Ascending aorta (tissue), 2 donors: Measurements from ENCODE around the gene F2R. TPM values are rescaled to one million over a fixed set of nuclear protein-coding genes. Genes with fewer than 3 reads are reported as not detected.

Experiments
- DNase-seq, 2 donors: peaks; one replicate each; pipeline ENCODE4 v3.0.0-alpha.2; 2019; ENCODE audit warnings: low spot score in 2 of 2
- H3K27ac ChIP-seq, 2 donors: fragments of 200-600 bp; sonication (generic); one replicate each; pipeline ENCODE4 v1.5.1; 2016 to 2017; ENCODE audit warnings: mild to moderate bottlenecking in 1 of 2
- H3K27me3 ChIP-seq: fragments of 200-600 bp; sonication (generic); one replicate; pipeline ENCODE4 v1.5.1; 2017
- H3K36me3 ChIP-seq, 2 donors: fragments of 200-600 bp; sonication (generic); one replicate each; pipeline ENCODE4 v1.5.1; 2016
- H3K4me1 ChIP-seq, 2 donors: fragments of 200-600 bp; sonication (generic); one replicate each; pipeline ENCODE4 v1.5.1; 2016 to 2017; ENCODE audit warnings: mild to moderate bottlenecking in 1 of 2
- H3K4me3 ChIP-seq, 2 donors: fragments of 200-600 bp; sonication (generic); one replicate each; pipeline ENCODE4 v1.5.1; 2016 to 2017; ENCODE audit warnings: mild to moderate bottlenecking in 1 of 2
- H3K9me3 ChIP-seq, 2 donors: fragments of 200-600 bp; sonication (generic); one replicate each; pipeline ENCODE4 v1.5.1; 2016
- intact Hi-C: fragments of 100-400 bp; cut with DNase I; formaldehyde crosslinking; loops from one replicate; pipeline ENCODE4 v1.15.1; 2023
- total RNA-seq: library from RNA; depleted of rRNA; stranded (reverse); fragments of >200 nt; gene quantifications from one replicate; pipeline ENCODE4 v1.1.0, GENCODE V29; 2016
- TF ChIP-seq, protein P1 (sequence below), 3 experiments: fragments of 200-600 bp in 2 of 3; fragments of 450-650 bp in 1 of 3; sonication (generic) in 2 of 3; IDR thresholded peaks; one replicate each; pipeline ENCODE4 v1.5.1; 2016 to 2019; ENCODE audit warnings: antibody characterized with exemption in 3 of 3, mild to moderate bottlenecking in 1 of 3, moderate library complexity in 1 of 3

Gene F2R
- total RNA-seq, 1 donor from 2014 or later: 131 TPM

DNA sequence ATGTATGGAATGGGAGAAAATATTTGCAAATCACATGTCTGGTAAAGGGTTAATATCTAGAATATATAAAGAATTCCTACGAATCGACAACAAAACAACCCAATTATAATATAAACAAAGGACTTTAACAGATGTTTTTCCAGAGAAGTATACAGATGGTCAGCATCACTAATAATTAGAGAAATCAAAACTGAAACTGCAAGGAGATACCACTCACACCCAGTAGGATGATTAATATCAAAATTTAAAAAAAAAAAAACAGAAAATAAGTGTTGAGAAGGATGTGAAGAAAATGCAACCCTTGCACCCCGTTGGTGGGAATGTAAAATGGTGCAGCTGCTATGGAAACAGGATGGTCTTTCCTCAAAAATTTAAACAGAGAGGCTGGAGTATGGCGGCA is 34.6 kb upstream of the F2R start:
- H3K36me3 ChIP-seq: no peaks in the 10 kb centered on the region
- DNase-seq: no peak
- H3K4me1 ChIP-seq: no peaks in the 10 kb centered on the region
- intact Hi-C loops: no loop called here
- no peak overlapping the region for H3K27ac ChIP-seq
- TF ChIP-seq, protein P1, sequence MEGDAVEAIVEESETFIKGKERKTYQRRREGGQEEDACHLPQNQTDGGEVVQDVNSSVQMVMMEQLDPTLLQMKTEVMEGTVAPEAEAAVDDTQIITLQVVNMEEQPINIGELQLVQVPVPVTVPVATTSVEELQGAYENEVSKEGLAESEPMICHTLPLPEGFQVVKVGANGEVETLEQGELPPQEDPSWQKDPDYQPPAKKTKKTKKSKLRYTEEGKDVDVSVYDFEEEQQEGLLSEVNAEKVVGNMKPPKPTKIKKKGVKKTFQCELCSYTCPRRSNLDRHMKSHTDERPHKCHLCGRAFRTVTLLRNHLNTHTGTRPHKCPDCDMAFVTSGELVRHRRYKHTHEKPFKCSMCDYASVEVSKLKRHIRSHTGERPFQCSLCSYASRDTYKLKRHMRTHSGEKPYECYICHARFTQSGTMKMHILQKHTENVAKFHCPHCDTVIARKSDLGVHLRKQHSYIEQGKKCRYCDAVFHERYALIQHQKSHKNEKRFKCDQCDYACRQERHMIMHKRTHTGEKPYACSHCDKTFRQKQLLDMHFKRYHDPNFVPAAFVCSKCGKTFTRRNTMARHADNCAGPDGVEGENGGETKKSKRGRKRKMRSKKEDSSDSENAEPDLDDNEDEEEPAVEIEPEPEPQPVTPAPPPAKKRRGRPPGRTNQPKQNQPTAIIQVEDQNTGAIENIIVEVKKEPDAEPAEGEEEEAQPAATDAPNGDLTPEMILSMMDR (IDR thresholded peaks at IDR 0.05): no peak
- H3K27me3 ChIP-seq: no peaks in the 10 kb centered on the region
- no peak overlapping the region for H3K4me3 ChIP-seq
- no peaks in the 10 kb centered on the region for H3K9me3 ChIP-seq

DNA sequence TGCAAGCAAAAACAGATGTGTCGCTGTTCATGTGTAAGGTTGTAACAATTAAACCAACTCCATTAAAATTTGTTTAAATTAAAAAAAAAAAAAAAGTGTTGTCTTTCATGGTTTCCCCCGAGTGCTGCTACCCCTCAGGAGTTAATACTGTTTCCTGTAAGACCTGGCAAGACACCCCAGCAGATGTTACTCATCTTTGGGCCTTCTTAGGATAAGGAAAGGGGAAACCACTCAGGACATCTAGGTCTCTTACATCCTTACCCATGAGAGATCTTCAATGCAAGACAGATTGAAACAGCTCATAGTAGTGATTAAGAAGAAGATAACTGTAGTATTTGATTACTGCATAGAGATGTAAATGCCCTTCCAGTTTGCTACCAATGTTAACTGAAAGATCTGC is 33.5 kb upstream of the F2R start:
- DNase-seq: no peak
- Histone ChIP-seq H3K27ac (no peak overlapping the region), H3K4me1 (no peaks in the 10 kb centered on the region), H3K4me3 (no peak overlapping the region), H3K9me3 (no peaks in the 10 kb centered on the region), H3K27me3 (no peaks in the 10 kb centered on the region), H3K36me3 (no peaks in the 10 kb centered on the region)
- TF ChIP-seq, protein P1 (IDR thresholded peaks at IDR 0.05): no peak
- intact Hi-C loops: no loop called here

DNA sequence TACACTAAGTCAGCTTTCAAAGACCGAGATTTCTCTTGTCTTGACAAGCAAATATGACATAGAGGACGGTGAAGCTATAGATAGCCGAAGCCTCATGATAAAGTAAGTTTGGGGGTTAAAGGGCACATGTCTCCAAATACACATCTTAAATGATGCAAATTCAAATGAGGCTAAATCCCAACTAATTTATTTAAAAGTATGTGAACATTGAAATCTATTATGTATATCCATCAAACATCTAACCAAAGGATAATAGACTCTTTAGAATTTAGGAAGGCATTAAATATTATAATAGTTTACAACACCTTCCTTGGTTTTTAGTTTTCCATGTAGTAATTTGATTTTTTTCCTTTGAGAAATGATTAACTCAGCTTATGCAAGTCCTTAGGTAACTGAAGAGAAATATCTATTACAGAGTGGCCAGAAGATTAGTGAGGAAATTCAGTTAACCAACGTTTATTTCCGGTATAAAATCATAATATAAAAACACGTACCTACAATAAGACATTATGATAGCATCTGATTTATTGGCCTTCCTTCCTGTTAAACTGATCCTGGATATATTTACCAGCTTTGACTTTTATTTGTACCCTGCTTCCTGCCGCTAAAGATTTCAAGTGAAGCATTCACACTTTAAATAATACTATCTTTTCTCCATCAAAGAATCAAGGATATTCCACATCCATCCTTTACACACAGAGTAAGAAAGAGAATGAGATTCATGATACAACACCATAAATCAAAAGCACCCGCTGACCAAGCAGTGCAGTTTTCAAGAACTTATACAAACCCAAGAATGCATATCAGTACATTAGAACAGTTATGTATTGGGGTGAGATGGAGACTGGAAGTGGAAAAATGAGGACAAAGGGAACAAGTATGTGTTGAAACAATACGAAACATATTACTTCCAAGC is 31.9 kb upstream of the F2R start:
- intact Hi-C loops: no loop called here
- DNase-seq: no peak

DNA sequence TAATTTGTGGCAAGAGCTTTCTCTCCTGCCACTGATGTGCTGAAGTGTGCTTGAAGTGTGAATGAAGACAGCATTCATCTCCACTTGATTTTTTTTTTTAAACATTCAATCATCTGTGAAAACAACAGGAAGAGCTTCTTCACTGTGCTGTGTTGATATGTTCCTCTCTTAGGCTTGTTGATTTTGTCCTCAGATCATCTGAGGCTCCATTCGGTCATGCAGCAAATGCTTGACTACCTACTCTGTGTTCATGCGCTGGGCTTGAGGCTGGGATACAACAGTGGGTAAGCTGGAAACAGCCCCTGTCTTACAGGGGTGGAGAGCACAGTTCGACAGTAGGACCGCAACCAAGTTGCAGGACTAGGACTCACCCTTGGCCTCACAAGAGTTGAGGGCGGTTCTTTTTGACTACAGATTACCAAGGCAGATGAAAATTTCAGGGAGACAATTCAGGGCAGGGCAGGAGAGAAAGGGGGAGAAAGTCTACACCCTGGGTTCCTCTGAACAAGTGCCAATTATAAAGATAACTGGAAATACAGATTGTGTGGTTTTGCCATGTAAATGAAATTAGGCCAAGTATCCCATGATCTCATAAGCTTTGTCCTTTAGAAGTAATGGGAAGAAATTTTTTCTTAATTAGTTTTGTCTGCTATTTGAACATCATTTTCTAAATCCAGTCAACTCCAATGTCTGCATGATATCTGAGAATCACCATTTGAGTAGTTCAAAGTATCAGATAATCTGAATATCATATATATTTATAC is 31.0 kb upstream of the F2R start:
- TF ChIP-seq, protein P1 (IDR thresholded peaks at IDR 0.05): no peak
- Histone ChIP-seq H3K4me1 (peaks cover 0 to 4% of the 10 kb centered on the region in 2 donors), H3K4me3 (no peak overlapping the region), H3K9me3 (no peaks in the 10 kb centered on the region), H3K27ac (no peak overlapping the region), H3K36me3 (no peaks in the 10 kb centered on the region), H3K27me3 (no peaks in the 10 kb centered on the region)
- intact Hi-C loops: no loop called here
- no peak for DNase-seq

More for the DNA sequence above, 31.9 kb upstream of the F2R start:
- no peaks in the 10 kb centered on the region for H3K36me3 ChIP-seq
- H3K27ac ChIP-seq: no peak overlapping the region
- TF ChIP-seq, protein P1 (IDR thresholded peaks at IDR 0.05): no peak
- H3K4me1 ChIP-seq: no peaks in the 10 kb centered on the region
- H3K27me3 ChIP-seq: no peaks in the 10 kb centered on the region
- H3K9me3 ChIP-seq: no peaks in the 10 kb centered on the region
- H3K4me3 ChIP-seq: no peak overlapping the region

DNA sequence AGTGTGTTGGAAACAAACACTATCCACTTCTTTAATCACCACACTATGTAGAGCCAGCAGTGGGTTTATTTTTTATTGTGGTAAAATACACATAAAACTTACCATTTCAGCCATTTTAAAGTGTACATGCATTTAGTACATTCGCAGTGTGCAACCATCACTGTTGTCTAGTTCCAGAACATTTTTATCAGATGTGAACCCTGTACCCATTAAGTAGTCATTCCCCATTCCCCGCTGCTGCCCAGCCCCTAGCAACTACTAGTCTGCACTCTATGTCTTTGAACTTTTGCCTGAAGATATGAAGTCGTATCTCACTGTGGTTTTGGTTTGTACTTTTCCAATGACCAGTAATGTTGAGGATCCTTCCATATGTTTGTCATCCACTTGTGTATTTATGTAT is 30.2 kb upstream of the F2R start:
- H3K4me1 ChIP-seq: peaks cover 0 to 10% of the 10 kb centered on the region in 2 donors
- H3K9me3 ChIP-seq: no peaks in the 10 kb centered on the region
- TF ChIP-seq, protein P1 (IDR thresholded peaks at IDR 0.05): no peak
- no peak overlapping the region for H3K4me3 ChIP-seq
- no peaks in the 10 kb centered on the region for H3K36me3 ChIP-seq
- no peak for DNase-seq
- intact Hi-C loops: no loop called here
- no peaks in the 10 kb centered on the region for H3K27me3 ChIP-seq
- H3K27ac ChIP-seq: no peak overlapping the region
